ENCODE data around the gene CCN5. TPM values are rescaled to one million over a fixed set of nuclear protein-coding genes. Genes with fewer than 3 reads are reported as not detected.

CCN5 gene
- total RNA-seq, 1 experiment from 2014 or later = not detected

DNA sequence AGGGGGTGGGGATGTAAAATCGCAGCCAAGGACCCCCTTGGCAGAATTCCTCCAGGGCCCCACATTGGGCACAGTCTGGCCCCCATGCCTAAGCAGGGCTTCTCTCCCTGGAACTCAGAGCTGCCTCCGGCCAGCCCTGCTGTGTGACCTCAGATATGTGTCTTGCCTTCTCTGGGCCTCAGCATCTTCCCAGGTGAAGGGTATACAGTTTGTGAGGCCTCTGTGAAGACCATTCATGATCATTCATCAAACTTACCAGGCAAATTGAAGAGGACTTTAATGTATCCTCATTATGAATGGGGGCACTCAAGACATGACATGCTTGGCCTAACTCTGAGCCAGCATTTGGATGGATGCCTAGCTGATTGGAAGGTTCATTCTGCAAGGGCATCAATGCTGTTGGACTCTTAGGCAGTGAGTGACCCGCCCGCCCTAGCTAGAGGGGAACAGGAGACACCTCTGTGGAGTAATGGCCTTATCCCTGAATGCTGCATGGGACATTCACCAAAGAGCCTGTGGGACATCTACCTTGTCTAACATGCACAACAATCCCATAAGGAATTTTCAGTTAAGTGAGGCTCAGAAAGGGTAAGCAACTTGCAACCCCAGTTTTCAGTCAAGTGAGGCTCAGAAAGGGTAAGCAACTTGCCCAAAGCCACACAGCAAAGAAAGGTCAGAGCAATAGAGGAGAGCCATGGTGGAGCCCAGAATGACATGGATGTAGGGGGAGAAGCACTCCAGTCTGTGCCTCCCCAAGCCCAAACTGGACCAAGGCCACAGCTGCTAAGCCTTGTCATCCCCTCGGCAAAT is 535 bp downstream of the CCN5 start:
- no peak for DNase-seq (ENCODE audit: low read depth)

DNA sequence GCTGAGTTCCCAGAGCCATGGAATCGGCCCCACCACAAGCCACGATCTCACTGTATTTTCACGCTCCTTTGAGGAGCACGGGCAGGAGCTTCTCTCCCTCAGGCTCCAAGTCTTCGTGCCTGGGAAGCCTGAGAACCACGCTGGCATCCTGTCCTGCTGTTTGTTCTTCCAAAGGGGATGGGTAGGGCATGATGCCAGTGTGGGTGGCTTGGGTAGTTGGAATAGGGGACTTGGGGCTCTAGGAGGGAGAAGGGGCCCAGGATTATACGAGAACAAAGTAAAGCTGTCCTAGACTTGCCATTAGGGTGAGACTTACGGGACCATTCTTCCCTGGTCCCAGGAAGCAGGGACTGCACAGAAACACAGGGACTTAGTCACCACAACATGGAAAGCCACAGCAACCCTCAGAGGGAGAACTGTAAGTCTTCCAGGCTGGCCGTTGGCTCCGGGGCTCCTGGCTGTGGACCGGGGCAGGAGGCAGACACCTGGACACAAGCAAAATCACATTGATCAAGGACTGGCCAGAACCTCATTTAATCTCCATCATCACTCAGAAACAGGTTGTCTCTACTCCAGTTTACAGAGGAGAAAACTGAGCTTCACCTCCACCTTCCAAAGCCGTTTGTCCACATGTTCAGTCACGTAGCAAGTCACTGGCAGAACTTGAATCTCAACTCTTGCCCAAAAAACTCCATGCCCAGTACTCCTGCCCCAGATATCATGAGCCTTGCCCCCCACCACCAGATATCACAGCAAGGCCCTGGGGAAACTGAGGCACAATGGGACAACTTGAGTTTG is 1.3 kb downstream of the CCN5 start:
- DNase-seq (ENCODE audit: low read depth) = no peak

DNA sequence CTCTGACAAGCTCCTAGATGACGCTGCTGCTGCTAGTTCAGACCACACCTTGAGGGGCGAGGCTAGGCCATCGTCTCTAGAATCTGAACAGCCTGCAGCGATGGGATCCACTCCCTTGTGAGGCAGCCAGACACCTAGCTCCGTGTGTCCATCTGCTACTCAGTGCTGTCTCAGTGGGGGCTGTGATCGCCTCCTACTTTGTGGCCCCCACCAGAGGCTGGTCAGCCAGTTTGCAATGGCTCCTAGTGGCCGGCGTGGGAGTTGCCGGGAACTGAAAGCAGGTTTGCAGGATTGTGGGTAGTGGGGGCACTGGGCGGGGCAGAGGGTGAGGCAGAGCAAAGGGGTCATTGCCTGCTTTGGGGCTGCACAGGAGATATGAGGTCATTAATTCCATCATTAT is 2.8 kb downstream of the CCN5 start:
- no peak for DNase-seq (ENCODE audit: low read depth)

DNA sequence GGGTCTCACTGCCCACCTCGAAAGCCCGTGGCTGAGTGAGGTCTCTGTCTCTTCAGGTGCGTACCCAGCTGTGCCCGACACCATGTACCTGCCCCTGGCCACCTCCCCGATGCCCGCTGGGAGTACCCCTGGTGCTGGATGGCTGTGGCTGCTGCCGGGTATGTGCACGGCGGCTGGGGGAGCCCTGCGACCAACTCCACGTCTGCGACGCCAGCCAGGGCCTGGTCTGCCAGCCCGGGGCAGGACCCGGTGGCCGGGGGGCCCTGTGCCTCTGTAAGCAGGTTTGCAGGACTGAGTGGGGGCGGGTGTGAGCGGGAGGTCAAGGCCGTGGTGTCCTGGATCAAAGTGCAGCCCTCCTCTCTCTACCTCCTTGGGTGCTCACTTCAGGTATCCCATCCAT is 4.7 kb downstream of the CCN5 start:
- DNase-seq (ENCODE audit: low read depth) = no peak

DNA sequence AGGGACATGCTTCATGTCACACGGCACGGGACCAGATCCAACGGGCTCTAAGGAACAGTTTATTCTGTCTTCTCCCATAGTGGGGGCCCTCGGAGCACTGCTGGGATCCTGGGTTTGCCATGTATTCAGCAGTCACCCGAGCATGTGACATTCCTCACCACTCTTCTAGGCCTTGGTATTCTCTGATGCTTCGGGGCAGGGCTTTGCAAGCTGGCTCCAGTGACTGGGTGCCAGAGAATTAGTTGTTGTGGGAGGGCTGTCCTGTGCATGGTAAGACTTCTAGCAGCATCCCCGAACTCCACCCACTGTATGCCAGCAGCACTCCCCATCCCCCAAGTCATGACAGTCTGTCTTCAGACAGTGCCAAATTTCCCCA is 5.4 kb downstream of the CCN5 start:
- peak; percentile 63 for DNase-seq (ENCODE audit: low read depth)

DNA sequence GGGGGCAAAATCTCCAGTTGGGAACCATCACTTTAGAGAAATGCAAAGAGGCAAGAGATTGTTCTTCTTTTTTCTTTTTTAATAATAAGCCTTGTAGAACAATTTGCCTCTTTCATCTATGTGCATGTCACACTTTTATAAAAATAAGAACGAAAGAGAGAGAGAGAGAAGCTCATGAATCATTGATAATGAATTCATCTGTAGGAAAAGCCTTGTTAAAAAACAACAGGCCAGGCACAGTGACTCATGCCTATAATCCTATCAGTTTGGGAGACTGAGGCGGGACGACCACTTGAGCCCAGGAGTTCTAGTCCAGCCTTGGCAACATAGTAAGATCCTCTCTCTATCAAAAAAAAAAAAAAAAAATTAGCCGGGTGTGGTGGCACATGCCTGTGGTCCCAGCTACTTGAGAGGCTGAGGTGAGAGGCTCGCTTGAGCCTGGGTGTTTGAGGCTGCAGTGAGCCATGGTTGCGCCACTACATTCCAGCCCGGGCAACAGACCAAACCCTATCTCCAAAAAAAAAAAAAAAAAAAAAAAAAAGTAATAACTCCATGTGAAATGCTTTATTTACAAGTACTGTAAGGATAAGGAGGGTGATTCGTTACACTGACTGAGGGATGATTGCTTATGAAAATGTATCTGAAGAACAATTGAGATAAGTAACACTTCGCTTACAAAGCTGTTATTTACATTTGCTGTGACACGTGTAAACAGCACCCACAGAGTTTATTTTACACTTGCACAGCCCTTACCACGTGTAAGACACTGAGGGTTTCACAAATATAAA is 6.0 kb downstream of the CCN5 start:
- DNase-seq (ENCODE audit: low read depth) = peak; percentile 50

DNA sequence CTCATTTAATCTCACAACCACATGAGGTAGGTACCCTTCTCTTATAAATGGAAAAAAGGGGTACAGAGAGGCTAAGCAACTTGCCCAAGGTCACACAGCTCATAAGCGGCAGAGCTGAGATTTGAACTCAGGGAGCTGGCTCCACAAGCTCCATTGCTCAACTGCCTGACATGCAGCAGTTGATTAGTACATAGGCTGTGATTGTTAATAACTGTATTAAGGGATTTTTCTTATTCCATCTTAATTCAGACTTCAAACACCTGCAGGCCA is 6.6 kb downstream of the CCN5 start:
- no peak for DNase-seq (ENCODE audit: low read depth)

DNA sequence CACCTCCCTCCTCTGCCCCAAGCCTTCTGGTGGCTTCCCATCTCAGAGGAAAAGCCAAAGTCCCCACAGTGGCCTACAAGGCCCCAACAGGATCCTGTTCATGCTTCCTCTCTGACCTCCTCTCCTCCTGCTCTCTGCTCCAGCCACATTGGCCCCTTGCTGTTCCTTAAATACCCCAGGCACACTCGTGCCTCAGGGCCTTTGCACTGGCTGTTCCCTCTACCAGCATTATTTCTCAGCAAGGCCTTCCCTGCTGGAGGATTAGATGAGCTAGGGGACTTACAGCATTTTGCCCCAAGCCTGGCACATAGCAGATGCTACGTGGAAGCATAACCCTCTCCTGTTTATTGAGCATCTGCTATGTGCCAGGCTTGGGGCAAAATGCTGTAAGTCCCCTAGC is 7.8 kb downstream of the CCN5 start:
- DNase-seq (ENCODE audit: low read depth) = no peak

DNA sequence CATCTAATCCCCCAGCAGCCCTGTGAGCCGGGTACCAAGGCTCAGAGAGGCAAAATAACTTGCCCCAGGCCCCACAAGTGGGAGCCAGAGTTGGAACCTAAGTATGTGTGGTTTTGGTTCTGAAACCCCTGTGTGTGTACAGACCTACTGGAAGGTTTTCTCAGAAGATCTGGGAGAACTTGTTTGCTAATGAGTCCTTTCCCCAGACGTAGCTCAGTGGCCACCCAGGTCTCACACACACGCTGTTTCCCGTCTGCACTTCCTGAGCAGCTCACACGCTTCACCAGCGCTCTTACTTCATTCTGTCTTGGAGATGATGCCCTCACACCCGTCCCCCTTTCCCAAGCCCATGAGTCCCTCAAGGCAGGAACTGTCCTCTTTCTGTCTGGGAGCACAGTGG is 8.2 kb downstream of the CCN5 start:
- no peak for DNase-seq (ENCODE audit: low read depth)

DNA sequence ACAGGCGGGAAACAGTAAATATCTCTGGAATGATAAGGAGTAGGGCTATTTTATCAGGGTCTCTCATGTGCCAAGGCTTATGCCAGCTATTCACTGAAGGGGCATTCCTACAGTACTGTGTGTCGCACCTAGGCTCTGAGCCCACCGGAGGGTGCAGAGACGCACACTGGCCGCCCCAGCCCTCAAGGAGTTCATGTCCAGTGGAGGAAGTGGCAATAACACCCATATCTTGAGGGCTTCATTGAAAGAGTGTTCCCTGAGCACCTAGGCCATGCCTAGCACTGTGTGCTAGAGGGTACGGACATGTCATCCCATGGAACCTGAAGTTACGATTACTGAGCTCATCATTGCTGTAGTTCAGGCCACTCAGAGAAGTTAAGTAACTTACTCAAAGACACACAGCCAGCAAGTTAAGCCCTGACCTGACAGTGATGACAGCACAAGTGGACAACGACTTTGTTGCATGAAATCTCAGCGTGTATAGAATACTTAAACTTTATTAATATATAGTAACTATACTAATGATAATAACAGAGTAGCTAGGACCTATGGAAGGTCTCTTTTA is 8.7 kb downstream of the CCN5 start:
- DNase-seq (ENCODE audit: low read depth) = no peak

DNA sequence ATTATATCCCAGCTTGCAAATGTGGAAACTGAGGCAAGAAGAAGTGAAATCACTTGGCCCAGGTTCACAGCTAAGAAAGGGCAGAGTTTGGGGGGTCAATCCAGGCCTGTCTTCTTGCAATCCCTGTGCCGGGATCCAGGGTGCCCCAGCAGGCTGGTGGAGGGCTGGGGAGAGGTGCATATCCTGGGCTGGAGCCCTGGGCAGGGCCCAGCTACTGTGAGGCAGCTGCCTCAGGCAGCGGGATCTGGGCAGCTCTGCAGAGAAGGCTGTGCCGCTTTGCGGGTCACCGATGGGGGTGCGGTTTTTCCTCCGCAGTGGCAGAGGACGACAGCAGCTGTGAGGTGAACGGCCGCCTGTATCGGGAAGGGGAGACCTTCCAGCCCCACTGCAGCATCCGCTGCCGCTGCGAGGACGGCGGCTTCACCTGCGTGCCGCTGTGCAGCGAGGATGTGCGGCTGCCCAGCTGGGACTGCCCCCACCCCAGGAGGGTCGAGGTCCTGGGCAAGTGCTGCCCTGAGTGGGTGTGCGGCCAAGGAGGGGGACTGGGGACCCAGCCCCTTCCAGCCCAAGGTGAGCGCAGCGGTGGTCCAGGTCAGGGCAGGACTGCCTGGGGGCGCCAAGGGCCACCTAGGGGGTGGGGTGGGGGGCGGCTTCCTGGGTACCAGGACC is 9.4 kb downstream of the CCN5 start:
- no peak for DNase-seq (ENCODE audit: low read depth)

DNA sequence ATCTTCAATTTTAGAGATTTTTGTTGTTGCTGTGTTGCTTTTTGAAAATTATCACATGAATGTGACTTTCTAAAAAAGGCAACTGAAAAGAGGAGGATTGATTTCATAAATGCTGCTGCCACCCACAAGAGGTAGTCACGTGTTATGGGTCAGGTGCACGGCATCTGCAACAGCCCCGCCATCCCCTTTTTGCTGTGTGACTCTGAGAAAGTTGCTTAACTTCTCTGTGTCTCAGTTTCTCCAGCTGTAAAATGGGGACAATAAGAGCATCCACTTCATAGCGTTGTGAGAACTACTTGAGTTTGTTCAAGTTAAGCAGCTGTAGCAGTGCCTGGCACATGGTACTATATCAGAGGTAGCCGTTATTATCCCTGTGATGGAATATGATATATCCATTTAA is 10.7 kb downstream of the CCN5 start:
- DNase-seq (ENCODE audit: low read depth) = no peak

DNA sequence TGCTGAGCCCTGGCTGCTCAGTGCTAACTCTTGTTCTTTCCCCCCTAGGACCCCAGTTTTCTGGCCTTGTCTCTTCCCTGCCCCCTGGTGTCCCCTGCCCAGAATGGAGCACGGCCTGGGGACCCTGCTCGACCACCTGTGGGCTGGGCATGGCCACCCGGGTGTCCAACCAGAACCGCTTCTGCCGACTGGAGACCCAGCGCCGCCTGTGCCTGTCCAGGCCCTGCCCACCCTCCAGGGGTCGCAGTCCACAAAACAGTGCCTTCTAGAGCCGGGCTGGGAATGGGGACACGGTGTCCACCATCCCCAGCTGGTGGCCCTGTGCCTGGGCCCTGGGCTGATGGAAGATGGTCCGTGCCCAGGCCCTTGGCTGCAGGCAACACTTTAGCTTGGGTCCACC is 11.9 kb downstream of the CCN5 start:
- no peak for DNase-seq (ENCODE audit: low read depth)

DNA sequence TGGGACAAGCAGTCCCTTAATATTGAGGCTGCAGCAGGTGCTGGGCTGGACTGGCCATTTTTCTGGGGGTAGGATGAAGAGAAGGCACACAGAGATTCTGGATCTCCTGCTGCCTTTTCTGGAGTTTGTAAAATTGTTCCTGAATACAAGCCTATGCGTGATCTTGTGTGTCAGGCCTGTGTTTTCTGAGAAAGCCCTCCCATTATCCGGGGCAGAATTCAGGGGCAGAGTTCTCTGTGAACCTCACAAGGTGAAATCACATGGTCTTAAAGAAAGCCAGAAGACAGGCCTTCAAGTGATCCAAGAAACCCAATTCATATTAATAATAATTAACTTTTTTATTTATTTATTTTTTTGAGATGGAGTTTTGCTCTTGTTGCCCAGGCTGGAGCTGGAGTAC is 12.5 kb downstream of the CCN5 start:
- no peak for DNase-seq (ENCODE audit: low read depth)

DNA sequence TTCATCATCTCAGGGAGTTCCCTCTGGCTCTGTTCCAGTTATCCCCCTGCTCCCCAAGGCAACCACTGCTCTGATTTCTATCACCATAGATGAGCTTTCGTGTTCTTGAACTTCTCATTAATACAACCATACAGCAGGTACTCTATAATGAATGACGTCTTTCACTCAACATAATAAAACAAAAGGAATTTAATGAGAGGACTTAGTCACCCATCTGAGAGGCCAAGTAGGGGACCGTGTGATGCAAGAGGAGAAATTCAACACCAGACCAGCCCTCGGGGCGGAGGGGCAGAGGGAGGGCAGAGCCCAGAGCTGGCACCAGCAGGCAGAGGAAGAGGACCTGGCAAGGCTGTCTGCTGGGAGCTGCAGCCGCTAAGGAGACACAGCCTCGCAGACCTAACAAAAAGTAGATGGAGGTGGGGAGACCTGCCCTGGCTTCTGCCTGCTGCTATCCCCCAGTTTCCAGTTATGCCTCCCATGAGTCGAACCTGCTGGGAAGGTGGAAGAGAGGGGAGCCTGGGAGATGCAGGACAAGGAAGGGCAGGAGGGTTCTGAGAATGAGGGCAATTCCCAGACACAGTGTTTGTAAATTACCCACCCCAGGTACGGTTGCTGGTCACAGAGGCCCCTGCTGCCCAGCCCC is 13.8 kb downstream of the CCN5 start:
- DNase-seq (ENCODE audit: low read depth) = peak; percentile 82

DNA sequence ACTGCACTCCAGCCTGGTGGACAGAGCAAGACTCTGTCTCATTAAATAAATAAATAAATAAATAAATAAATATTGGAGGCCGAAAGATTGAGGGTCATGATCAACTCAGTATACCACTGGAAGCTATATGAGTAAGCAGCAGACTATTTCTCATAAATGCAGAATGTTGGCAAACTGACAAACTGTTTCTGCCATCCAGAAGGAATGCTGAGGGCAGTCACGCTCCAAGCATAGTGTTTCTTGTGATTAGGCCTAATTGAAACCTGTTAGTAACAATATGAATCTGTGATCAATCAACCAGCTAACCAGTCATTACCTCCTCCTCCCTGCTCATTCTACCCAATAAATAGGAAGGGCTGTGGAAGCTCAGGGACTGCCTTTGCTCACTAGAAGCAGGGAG is 15.3 kb downstream of the CCN5 start:
- peak; percentile 80 for DNase-seq (ENCODE audit: low read depth)

DNA sequence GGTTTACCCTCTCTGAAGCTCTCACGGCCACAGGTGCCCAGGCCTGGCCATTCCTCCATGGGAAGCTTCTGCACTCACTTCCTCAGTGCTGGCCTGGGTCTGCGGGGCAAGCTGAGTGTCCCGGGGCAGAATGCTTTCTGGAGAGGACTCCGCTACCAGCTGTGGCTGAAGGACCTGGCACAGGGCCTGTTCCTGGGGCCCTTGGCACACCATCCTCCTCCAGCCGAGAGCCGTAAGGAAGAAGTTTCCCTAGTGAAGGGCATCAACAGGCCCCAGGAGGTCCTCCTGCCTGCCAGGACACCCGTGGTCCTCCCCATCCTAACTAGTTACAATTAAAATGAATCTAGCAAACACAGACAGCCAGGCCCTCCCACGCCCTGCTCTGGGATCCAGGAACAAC is 16.5 kb downstream of the CCN5 start:
- DNase-seq (ENCODE audit: low read depth) = no peak

DNA sequence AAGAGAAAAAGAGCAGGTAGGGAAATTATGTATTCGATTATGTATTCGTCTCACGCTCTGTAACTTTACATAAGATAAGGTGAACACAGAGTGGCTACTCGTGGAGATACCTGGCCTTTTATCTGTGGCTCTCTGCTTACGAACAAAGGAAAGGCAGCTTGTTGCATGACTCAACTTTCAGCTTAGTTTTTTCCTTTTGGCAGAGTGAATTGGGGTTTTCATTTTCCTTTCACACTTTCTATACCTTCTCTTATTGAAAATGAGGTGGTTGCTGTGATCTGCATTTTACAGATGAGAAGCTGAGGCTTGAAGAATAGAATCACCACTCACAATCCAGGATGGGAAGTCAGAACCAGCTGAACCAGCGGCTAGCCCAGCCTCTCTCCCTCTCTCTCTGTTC is 17.2 kb downstream of the CCN5 start:
- no peak for DNase-seq (ENCODE audit: low read depth)

DNA sequence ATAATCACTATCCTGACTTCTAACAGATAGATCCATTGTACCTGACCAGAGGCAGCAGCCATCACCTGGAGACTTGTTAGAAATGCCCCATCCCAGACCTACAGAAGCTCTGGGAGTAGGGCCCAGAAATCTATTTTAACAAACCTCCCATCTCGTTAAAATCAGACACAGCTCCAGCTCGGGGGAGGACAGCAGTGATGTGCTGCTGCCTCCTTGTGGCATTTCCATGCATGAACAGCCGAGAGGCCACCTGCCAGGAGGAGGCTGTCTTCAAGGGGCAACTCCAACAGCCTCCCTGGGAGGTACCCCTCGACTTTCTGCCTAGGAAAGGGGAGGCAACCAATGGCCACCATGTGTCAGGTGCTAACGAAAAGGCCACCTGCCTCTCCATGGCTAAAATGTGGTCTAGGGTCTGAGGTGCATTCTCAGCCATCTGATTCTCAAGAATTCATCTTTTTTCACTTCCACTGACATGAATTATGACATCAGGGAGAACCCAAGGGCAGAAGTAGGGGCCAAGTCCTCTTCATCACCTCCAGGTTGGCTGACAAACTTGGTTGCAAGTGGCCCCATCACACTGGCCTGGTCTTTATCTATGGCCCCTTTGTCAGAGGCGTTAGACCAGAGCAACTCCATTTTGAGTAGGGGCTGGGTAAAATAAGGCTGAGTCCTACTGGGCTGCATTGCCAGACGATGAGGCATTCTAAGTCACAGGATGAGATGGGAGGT is 18.3 kb downstream of the CCN5 start:
- DNase-seq (ENCODE audit: low read depth) = peak; percentile 58

DNA sequence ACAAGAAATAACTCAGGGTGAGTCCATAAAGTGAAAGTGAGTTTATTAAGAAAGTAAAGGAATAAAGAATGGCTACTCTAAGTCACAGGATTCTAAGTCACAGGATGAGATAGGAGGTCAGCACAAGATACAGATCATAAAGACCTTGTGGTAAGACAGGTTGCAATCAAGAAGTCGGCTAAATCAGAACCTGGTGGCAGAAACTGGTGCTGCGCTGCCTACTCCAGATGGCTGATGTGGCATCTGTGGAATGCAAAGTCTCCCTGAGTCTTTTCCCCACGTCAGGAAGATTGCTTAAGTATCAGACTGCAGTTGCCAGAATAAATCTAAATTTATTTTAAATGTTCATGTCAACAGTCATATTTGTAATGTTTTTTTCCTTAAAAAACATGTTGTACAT is 19.8 kb downstream of the CCN5 start:
- peak; percentile 57 for DNase-seq (ENCODE audit: low read depth)

DNA sequence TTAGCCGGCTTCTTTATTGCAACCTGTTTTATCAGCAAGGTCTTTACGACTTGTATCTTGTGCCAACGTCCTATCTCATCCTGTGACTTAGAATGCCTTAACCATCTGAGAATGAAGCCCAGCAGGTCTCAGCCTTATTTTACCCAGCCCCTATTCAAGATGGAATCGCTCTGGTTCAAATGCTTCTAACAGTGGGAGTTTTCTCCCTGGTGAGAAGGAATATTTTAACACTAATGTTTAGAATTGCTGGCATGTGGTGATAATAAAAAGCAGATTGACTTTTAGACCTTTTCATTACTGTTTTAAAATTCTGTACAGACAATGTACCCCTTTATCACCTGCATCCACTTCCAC is 20.6 kb downstream of the CCN5 start:
- DNase-seq (ENCODE audit: low read depth) = no peak
